ENCODE data around the gene LRG1. TPM values are rescaled to one million over a fixed set of nuclear protein-coding genes. Genes with fewer than 3 reads are reported as not detected.

Gene LRG1
- total RNA-seq, 1 donor from 2014 or later: 19.4 TPM

GRCh38 chr19:4511300-4512054, 28.4 kb downstream of the LRG1 start:
- DNase-seq (ENCODE audit: low spot score): no peak

- no peak for DNase-seq (ENCODE audit: low spot score)
These were observed 29.2 kb downstream of the LRG1 start for GRCh38 chr19:4510435-4511255.

GRCh38 chr19:4508698-4509097, 31.1 kb downstream of the LRG1 start:
- DNase-seq (ENCODE audit: low spot score): no peak

- no peak for DNase-seq (ENCODE audit: low spot score)
These were observed 32.0 kb downstream of the LRG1 start for GRCh38 chr19:4507804-4508203.

GRCh38 chr19:4507150-4507452, 32.7 kb downstream of the LRG1 start:
- no peak for DNase-seq (ENCODE audit: low spot score)

- DNase-seq (ENCODE audit: low spot score): no peak
These were observed 33.2 kb downstream of the LRG1 start for GRCh38 chr19:4506449-4507149.

- no peak for DNase-seq (ENCODE audit: low spot score)
These were observed 34.0 kb downstream of the LRG1 start for GRCh38 chr19:4505570-4506448.

- DNase-seq (ENCODE audit: low spot score): no peak
These were observed 34.8 kb downstream of the LRG1 start for GRCh38 chr19:4504891-4505569.

- no peak for DNase-seq (ENCODE audit: low spot score)
These were observed 35.5 kb downstream of the LRG1 start for GRCh38 chr19:4504297-4504701.

GRCh38 chr19:4503825-4504170, 36.0 kb downstream of the LRG1 start:
- DNase-seq (ENCODE audit: low spot score): no peak

GRCh38 chr19:4503132-4503824, 36.6 kb downstream of the LRG1 start:
- DNase-seq (ENCODE audit: low spot score): no peak

GRCh38 chr19:4502282-4503131, 37.3 kb downstream of the LRG1 start:
- DNase-seq (ENCODE audit: low spot score): no peak

GRCh38 chr19:4501691-4502090, 38.1 kb downstream of the LRG1 start:
- DNase-seq (ENCODE audit: low spot score): no peak

- DNase-seq (ENCODE audit: low spot score): no peak
These were observed 38.8 kb downstream of the LRG1 start for GRCh38 chr19:4500841-4501591.

GRCh38 chr19:4499855-4500254, 40.0 kb downstream of the LRG1 start:
- no peak for DNase-seq (ENCODE audit: low spot score)

GRCh38 chr19:4499318-4499717, 40.5 kb downstream of the LRG1 start:
- no peak for DNase-seq (ENCODE audit: low spot score)

GRCh38 chr19:4498694-4499093, 41.1 kb downstream of the LRG1 start:
- DNase-seq (ENCODE audit: low spot score): no peak

- no peak for DNase-seq (ENCODE audit: low spot score)
These were observed 42.0 kb downstream of the LRG1 start for GRCh38 chr19:4497770-4498389.
